Testis (tissue), 2 donors: ENCODE measurements around the gene NHSL1.

Source experiments
- POLR2A ChIP-seq: fragments of 450-650 bp; IDR thresholded peaks from one replicate; pipeline ENCODE4 v1.6.1; 2017; ENCODE audit warnings: antibody characterized with exemption, mild to moderate bottlenecking, moderate library complexity
- TF ChIP-seq, protein P1 (sequence below), 3 experiments: fragments of 450-650 bp in 2 of 3; fragments of 200-600 bp in 1 of 3; sonication (generic) in 1 of 3; IDR thresholded peaks; one replicate each; pipeline ENCODE4 v1.5.1; 2016 to 2019; ENCODE audit warnings: antibody characterized with exemption in 3 of 3, mild to moderate bottlenecking in 2 of 3, moderate library complexity in 1 of 3

DNA sequence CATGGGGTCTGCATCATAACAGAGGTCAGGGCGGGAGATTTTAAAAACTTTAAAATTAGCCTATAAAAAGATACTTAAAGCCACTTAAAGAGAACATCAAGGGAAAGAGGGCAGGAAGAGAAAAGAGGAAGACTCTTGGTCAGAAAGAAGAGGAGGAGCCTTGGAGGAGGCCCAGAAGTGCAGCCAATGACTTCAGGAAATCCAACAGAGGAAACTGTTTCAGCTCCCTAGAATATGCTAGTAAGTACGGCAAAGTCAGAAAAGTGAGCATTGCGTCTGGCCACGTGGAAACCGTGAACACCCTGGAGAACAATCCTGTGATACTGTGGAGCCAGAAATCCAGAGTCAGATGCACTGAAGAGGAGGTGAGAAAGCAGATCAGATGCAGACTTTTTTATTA, 22.5 kb upstream of the NHSL1 start:
- TF ChIP-seq, protein P1, sequence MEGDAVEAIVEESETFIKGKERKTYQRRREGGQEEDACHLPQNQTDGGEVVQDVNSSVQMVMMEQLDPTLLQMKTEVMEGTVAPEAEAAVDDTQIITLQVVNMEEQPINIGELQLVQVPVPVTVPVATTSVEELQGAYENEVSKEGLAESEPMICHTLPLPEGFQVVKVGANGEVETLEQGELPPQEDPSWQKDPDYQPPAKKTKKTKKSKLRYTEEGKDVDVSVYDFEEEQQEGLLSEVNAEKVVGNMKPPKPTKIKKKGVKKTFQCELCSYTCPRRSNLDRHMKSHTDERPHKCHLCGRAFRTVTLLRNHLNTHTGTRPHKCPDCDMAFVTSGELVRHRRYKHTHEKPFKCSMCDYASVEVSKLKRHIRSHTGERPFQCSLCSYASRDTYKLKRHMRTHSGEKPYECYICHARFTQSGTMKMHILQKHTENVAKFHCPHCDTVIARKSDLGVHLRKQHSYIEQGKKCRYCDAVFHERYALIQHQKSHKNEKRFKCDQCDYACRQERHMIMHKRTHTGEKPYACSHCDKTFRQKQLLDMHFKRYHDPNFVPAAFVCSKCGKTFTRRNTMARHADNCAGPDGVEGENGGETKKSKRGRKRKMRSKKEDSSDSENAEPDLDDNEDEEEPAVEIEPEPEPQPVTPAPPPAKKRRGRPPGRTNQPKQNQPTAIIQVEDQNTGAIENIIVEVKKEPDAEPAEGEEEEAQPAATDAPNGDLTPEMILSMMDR (IDR thresholded peaks at IDR 0.05), result no peak
- no peak for TF ChIP-seq POLR2A
